Ascending aorta (tissue), 2 donors: ENCODE data around the gene CCDC63. TPM values are rescaled to one million over a fixed set of nuclear protein-coding genes. Genes with fewer than 3 reads are reported as not detected.

Experiments used
- DNase-seq, 2 donors: peaks; one replicate each; pipeline ENCODE4 v3.0.0-alpha.2; 2019; ENCODE audit warnings: low spot score in 2 of 2
- H3K27ac ChIP-seq, 2 donors: fragments of 200-600 bp; sonication (generic); one replicate each; pipeline ENCODE4 v1.5.1; 2016 to 2017; ENCODE audit warnings: mild to moderate bottlenecking in 1 of 2
- H3K27me3 ChIP-seq: fragments of 200-600 bp; sonication (generic); one replicate; pipeline ENCODE4 v1.5.1; 2017
- H3K36me3 ChIP-seq, 2 donors: fragments of 200-600 bp; sonication (generic); one replicate each; pipeline ENCODE4 v1.5.1; 2016
- H3K4me1 ChIP-seq, 2 donors: fragments of 200-600 bp; sonication (generic); one replicate each; pipeline ENCODE4 v1.5.1; 2016 to 2017; ENCODE audit warnings: mild to moderate bottlenecking in 1 of 2
- H3K4me3 ChIP-seq, 2 donors: fragments of 200-600 bp; sonication (generic); one replicate each; pipeline ENCODE4 v1.5.1; 2016 to 2017; ENCODE audit warnings: mild to moderate bottlenecking in 1 of 2
- H3K9me3 ChIP-seq, 2 donors: fragments of 200-600 bp; sonication (generic); one replicate each; pipeline ENCODE4 v1.5.1; 2016
- intact Hi-C: fragments of 100-400 bp; cut with DNase I; formaldehyde crosslinking; loops from one replicate; pipeline ENCODE4 v1.15.1; 2023
- total RNA-seq: library from RNA; depleted of rRNA; stranded (reverse); fragments of >200 nt; gene quantifications from one replicate; pipeline ENCODE4 v1.1.0, GENCODE V29; 2016
- TF ChIP-seq, protein P1 (sequence below), 3 experiments: fragments of 200-600 bp in 2 of 3; fragments of 450-650 bp in 1 of 3; sonication (generic) in 2 of 3; IDR thresholded peaks; one replicate each; pipeline ENCODE4 v1.5.1; 2016 to 2019; ENCODE audit warnings: antibody characterized with exemption in 3 of 3, mild to moderate bottlenecking in 1 of 3, moderate library complexity in 1 of 3

The CCDC63 gene
- total RNA-seq, 1 donor from 2014 or later: not detected

DNA sequence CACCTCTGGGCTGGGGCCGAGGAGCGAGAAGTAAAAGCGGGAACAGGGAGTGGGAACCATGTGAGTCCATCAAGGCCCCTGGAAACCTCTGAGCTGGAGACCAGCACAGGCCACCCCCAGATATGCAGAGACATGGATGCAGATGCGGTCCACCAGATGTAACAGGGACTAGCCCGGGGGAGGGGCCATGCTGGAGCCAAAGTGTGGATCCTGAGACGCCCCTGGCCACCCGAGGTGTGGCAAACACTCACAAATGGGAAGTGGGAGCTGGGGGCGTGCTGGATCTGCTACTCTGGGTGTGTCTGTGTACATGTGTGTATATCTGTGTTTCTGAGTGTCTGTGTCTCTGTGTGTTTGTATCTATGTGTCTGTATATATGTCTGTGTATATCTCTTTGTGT, 60.8 kb downstream of the CCDC63 start:
- no peaks in the 10 kb centered on the region for H3K27me3 ChIP-seq
- DNase-seq: no peak
- intact Hi-C loops: no loop called here
- H3K4me1 ChIP-seq: no peaks in the 10 kb centered on the region
- no peaks in the 10 kb centered on the region for H3K9me3 ChIP-seq
- H3K27ac ChIP-seq: no peak overlapping the region
- H3K36me3 ChIP-seq: no peaks in the 10 kb centered on the region
- TF ChIP-seq, protein P1, sequence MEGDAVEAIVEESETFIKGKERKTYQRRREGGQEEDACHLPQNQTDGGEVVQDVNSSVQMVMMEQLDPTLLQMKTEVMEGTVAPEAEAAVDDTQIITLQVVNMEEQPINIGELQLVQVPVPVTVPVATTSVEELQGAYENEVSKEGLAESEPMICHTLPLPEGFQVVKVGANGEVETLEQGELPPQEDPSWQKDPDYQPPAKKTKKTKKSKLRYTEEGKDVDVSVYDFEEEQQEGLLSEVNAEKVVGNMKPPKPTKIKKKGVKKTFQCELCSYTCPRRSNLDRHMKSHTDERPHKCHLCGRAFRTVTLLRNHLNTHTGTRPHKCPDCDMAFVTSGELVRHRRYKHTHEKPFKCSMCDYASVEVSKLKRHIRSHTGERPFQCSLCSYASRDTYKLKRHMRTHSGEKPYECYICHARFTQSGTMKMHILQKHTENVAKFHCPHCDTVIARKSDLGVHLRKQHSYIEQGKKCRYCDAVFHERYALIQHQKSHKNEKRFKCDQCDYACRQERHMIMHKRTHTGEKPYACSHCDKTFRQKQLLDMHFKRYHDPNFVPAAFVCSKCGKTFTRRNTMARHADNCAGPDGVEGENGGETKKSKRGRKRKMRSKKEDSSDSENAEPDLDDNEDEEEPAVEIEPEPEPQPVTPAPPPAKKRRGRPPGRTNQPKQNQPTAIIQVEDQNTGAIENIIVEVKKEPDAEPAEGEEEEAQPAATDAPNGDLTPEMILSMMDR (IDR thresholded peaks at IDR 0.05): no peak
- H3K4me3 ChIP-seq: no peak overlapping the region

DNA sequence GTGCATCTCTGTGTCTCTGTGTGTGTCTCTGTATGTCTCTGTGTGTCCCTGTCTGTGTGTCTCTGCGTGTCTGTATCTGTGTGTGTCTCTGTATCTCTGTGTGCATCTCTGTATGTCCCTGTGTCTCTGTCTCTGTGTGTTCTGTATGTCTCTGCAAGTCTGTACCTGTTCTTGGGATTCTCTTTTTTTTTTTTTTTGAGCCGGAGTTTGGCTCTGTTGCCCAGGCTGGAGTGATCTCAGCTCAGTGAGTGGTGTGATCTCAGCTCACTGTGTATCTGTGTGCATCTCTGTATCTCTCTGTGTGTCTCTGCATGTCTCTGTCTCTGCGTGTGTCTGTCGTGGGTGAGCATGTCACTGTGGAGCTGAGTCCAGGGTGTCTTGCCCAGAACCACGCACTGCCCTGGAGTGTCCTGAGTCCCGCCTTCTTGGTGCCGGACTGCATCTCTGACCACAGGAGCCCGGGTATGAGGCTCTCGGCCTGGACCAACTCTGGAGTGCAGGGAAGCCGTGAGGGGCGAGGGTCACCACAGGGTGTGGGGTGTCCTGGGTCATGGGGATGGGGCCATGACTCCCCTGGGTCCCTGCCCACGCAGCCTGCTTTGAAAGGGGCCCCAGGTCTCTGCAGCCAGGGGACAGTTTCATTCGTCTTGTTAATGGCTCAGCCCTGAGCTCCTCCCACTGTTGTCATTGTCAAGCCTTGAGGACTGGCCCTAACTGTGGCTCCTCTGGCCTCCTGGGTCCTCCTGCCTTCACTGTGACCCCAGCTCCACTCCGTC, 61.8 kb downstream of the CCDC63 start:
- H3K9me3 ChIP-seq: no peaks in the 10 kb centered on the region
- DNase-seq: no peak
- intact Hi-C loops: no loop called here
- H3K27me3 ChIP-seq: no peaks in the 10 kb centered on the region
- H3K27ac ChIP-seq: no peak overlapping the region
- H3K4me1 ChIP-seq: no peaks in the 10 kb centered on the region
- no peaks in the 10 kb centered on the region for H3K36me3 ChIP-seq
- TF ChIP-seq, protein P1 (IDR thresholded peaks at IDR 0.05): no peak
- no peak overlapping the region for H3K4me3 ChIP-seq

DNA sequence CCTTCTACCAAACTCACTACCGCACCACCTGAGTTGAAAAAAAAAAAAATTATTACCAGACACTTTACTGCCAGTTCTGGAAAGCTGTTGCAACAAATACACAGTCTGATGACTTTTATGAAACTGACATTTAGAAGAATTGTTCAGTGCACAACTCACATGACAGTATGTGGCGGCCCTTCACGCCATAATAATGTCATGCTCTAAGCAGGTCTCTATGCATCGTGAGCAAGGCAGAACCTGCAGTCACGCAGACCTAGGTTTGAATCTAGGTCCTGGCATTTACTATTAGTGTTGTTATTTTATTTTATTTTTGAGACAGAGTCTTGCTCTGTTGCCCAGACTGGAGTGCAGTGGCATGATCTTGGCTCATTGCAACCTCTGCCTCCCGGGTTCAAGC, 65.5 kb downstream of the CCDC63 start:
- H3K4me1 ChIP-seq: no peaks in the 10 kb centered on the region
- H3K27me3 ChIP-seq: no peaks in the 10 kb centered on the region
- TF ChIP-seq, protein P1 (IDR thresholded peaks at IDR 0.05): no peak
- H3K9me3 ChIP-seq: no peaks in the 10 kb centered on the region
- no peak for DNase-seq
- H3K27ac ChIP-seq: no peak overlapping the region
- H3K4me3 ChIP-seq: no peak overlapping the region
- H3K36me3 ChIP-seq: no peaks in the 10 kb centered on the region
- intact Hi-C loops: no loop called here

DNA sequence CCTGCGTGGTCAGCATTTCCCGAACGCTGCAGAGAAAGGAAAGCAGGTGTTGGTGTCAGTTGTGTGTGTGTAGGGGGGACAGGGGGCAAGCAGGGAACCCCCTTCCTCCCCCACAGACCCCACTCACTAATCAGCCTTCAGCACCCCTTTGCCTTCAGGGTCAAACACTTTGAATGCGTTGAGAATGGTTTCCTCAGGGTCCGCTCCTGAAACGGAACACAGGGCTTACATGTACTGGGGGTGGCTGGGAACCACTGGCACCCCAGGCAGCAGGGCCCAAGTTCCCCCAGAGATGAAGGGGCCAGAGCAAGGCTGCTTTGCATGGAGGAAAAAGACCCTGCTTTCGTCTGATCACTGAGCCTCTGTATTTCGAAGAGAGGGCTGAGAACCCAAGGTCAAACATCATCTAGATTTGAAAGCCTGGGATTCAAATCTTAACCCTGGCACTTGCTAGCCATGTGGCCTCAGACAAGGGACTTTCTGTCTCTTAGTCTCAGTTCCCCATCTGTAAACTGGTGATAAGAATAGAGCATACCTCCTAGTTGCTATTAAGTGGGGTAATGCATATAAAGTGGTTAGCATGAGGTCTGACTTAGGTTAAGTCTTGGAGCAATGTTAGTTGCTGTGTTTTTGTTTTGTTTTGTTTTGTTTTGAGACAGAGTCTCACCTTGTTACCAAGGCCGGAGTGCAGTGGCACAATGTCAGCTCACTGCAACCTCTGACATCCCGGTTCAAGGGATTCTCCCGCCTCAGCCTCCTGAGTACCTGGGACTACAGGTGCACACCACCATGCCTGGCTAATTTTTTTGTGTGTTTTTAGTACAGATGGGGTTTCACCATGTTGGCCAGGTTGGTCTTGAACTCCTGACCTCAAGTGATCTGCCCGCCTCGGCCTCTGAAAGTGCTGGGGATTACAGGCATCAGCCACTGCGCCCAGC, 66.6 kb downstream of the CCDC63 start:
- no peaks in the 10 kb centered on the region for H3K4me1 ChIP-seq
- TF ChIP-seq, protein P1 (IDR thresholded peaks at IDR 0.05): no peak
- no peak overlapping the region for H3K27ac ChIP-seq
- no peaks in the 10 kb centered on the region for H3K27me3 ChIP-seq
- DNase-seq: no peak
- intact Hi-C loops: no loop called here
- H3K9me3 ChIP-seq: no peaks in the 10 kb centered on the region
- H3K36me3 ChIP-seq: no peaks in the 10 kb centered on the region
- H3K4me3 ChIP-seq: no peak overlapping the region

DNA sequence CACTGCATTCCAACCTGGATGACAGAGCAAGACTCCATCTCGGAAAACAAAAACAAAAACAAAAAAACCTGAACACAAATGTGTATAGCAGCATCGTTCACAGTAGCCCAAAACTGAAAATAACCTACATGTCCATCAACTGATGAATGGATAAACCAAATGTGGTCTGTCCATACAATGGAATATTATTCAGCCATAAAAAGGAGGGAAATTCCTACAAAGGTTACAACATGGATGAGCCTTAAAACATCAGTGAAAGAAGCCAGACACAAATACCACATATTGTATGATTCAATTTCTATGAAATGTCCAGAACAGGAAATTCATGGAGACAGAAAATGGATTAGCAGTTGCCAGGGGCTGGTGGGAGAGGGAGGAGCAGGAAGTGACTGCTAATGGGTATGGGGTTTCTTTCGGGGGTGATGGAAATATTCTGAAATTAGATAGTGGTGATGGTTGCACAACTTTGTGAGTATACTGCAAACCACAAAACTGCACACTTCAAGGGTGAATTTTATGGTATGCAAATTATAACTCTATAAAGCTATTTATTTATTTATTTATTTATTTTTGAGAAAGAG, 69.6 kb downstream of the CCDC63 start:
- no peaks in the 10 kb centered on the region for H3K27me3 ChIP-seq
- no peak for DNase-seq
- no peaks in the 10 kb centered on the region for H3K36me3 ChIP-seq
- H3K27ac ChIP-seq: no peak overlapping the region
- no peaks in the 10 kb centered on the region for H3K9me3 ChIP-seq
- intact Hi-C loops: no loop called here
- no peaks in the 10 kb centered on the region for H3K4me1 ChIP-seq
- TF ChIP-seq, protein P1 (IDR thresholded peaks at IDR 0.05): no peak
- no peak overlapping the region for H3K4me3 ChIP-seq
